GM19328 (cell line): Measurements from ENCODE around the gene CREBZF.
A peak's percentile ranks its signal among the peaks of the same experiment; 100 is the strongest.

Source experiments
- ATAC-seq: cut with Tn5 transposase; IDR thresholded peaks from one replicate; pipeline ENCODE4 v1.9.1; 2021; ENCODE audit warnings: mild to moderate bottlenecking, moderate library complexity; ENCODE audit not compliant: unreplicated experiment

CREBZF gene, protein sequence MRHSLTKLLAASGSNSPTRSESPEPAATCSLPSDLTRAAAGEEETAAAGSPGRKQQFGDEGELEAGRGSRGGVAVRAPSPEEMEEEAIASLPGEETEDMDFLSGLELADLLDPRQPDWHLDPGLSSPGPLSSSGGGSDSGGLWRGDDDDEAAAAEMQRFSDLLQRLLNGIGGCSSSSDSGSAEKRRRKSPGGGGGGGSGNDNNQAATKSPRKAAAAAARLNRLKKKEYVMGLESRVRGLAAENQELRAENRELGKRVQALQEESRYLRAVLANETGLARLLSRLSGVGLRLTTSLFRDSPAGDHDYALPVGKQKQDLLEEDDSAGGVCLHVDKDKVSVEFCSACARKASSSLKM

DNA sequence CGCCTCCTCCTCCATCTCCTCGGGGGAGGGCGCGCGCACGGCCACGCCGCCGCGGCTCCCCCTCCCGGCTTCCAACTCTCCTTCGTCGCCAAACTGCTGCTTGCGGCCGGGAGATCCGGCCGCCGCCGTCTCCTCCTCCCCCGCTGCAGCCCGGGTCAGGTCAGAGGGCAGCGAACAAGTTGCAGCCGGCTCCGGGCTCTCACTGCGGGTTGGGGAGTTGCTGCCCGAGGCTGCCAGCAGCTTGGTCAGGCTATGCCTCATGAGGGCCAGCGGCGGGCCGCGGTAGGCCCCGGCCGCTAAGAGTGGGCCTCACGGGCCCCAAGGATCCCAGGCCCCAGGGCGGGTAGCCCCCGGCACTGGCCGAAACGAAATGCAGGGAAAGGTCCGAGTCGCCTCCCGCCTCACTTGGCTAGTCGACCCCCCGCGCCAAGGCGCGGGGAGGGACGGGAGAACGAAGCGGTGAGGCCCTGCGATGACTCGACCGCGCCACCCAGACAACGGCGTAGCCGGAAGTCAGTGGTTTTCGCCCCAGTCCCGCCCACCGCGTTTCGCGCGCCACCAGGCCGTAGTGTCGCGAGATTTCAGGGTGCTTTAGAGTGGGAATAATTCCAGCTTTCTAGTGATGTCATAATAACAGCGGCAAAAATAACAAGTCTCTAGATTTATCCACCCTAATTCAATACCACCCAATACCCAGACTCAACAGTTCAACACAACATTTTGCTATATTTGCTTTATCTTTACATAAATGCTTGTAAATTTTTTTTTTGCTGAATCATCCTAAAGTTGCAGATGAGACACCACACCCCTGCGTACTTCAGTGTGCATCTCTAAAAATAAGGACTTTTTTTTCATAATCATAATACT lies at the start of gene CREBZF:
Gene CREBZF, minus strand, starts transcription at position 515 of the 867 bp plus-strand sequence. Its CDS starts 254 bp downstream, at position 261.
- ATAC-seq: peak; percentile 91

DNA sequence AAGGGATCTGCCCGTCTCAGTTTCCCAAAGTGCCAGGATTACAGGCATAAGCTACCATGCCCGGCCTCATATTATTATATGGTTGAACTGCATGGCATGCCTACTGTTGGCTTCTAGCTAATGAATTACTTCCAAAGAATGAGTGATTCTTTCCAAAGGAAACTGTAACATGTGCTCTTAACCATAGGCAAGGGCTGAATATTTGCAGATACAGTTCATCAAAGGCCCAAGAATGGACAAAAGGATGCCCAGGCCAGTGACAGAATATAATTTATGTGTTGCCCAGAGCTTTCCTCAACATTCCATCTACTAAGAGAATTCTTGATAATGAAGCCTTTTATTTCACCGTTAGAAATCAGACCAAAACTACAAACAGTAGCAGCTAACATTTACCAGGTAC lies 48.0 kb upstream of the CREBZF start:
- no peak for ATAC-seq

DNA sequence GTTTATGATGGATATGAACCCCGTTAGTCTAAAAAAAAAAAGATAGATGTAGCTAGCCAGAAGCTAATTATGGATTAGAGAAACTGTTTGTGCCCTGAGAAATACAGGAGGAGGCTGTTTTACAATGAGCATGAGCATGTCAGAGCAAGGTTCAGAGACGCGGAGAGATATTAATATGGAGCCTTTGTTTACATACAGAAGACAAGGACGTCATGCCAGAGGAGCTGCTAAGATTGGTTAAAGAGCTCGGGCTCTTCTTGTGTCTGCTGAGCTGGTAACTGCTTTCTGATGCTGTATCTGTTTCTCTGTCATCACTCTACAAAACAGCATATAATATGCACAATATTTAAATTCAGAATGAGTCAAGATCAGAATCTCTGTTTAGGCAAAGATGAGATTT lies 46.0 kb upstream of the CREBZF start:
- ATAC-seq: no peak

DNA sequence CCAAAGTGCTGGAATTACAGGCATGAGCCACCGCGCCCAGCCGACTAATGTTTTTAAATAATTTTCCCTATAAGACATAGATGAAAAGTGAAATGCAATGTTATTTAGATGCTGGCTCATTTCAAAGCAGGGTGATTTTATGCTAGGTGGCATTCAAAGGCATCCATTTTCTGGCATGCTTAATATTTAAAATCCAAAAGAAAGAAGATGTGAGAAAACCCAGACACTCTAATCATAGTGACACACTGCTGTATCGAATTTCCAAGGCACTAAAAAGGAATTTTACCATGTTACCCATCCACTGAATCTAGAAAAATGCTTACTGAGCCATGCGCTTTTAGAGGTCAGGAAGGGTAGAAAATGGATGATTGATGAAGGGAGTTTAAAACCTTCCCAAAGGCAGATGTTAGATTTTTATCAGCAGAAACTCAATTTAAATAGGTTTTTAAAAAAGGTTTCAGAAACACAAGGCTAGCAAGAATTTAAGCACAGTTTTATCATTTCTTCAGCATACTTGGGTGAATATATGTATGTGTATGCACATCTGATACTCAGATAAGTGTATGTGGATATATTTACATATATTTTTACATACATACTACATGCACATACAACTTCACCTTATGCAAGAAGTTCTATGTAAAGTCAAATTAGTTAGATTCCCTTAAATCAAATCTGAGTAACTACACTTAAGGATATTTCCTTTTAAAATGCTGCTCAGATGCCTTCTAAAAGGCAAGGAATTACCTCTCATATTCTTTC lies 45.2 kb upstream of the CREBZF start:
- no peak for ATAC-seq

DNA sequence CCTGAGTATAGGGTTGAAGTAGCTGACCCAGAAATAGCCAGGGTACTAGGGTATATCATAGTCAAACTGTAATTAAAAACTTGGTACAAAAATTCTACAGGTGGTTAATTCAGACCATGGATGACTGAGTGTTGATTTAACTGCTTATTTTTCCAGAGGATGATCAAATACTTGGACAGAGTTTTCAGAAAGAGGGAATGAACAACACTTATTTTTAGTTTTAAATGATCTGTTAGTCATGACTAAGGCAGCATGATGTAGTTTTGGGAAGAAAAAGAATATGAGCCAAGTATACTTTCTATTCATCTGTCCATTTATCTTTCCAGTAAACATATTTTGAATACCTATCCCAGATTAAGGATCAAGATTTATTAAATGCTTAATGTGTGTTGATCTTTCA lies 40.9 kb upstream of the CREBZF start:
- no peak for ATAC-seq

DNA sequence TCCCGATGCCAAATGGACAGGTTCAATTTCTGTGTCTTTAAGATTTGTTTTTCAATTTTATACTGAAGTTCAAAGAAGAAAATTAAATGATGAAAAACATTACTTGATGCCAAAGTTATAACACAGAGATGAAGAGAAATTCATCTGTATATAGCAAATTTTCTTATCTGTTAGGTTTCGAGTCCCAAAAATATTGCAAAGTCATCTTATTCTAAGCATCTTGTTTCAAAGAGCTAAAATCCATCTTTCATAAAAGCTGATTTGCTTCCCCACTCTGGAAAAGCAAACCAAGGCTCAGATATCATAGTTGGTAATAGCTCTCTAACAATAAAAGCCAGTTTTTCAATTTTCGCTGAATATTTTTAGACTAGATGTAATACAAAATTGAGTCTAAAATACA lies 40.0 kb upstream of the CREBZF start:
- no peak for ATAC-seq

DNA sequence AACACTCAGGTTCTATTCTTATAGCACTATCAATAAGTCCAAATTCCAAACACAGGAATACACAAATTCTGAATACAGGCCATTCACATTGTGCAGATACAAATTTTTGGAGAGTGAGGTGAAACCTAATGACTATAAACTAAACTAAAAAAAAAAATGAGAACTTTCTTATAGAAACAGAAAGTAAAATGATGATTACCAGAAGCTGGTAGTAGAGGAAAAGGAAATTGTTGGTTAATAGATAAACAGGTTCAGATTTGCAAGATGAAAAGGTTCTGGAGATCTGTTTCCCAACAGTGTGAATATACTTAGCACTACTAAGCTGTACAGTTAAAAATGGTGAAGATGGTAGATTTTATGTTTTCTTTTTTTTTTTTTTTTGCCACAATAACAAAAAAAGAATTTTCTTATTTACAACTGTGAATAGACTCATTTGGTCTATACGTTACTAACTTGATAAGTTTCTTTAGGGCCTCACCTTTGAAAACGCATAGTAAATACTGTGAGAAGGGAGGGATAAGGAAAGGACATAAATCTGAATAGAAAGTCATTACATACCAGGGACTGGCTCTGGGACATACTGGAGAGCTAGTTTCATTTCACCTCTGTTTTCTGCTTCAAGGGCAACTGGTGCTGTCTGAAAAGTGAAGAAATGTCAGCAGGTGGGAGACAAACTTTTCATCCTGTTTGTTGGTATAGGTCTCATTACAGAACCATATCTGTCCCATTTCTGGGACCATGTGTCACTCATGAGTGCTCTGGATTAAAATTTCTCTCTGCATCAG lies 35.2 kb upstream of the CREBZF start:
- ATAC-seq: peak; percentile 66

DNA sequence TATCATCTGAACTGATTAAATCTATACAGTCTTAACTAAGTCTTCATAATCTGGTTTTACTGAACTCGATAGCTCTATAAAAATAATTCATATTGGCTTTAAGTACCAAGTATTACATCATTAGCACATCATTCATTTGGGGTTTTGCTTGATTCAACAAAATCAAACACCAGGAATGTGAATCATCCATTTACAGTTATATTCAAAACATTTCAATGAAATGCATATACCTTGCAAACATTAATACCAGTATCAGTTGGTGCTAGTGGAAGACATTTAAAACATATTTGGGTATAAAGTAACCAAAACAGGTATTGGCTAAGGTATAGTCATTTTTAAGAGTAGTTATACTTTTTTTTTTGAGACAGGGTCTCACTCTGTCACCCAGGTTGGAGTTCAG lies 33.3 kb upstream of the CREBZF start:
- no peak for ATAC-seq

DNA sequence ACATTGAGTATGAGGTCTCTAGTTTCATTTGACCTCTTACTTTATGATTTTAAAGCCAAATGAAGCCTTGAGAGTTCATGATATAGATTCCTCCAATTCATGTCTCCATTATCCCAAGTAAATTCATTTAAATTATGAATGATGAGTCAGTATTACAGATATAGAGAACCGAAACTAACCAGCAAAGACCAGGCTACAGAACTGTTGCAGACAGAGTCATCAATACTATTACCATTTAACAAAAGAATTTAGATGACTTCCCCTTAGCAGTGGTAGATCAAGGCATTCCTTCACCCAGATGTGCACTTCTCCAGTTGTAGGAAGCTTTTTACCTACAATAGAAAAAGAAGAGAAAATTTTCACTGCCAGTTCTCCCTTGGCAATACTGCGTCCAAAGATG lies 32.8 kb upstream of the CREBZF start:
- no peak for ATAC-seq

DNA sequence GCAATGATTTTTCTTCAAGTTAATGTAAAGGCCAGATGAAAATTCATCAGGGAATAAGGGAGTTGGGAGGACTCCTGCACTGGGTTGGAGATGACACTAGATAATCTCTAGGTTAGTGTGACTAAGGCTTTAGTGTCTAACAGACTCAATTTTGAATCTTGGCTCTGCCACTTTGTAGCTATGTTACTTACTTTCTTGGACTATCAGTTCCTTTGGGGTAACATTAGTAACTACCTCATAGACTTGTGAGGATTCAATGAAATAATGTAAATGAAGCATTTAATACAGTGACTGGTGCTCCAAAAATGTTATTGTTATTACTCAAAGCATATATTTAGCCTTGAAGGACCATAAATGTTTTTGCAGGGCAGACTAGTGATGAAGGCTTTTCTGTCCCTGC lies 30.6 kb upstream of the CREBZF start:
- no peak for ATAC-seq

DNA sequence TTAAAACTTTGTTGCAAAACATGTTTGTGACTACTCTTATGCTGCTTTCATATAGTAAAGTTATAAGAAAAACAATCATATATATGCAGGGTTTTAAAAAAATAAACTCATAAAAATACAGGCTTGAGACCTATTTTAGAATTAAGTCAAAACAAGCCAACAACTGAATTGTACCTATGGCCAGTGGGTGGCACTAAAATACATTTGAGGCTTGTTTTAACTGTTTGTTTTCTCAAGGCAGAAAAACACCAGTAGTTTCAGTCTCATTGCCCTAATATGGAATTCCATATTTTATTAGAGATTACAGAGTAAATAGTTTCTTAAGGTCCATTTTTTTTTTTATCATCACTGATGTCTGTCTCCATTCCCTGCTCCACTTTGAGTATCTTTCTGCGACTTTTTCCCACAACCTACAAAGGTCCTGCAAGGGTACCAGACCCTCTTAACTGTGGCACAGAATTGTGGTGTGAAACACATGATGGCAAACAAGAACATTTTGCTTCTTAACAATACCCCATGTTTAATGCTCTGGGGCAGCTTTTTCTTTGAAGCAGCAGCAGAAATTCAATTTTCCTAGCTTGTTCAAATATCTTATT lies 29.6 kb upstream of the CREBZF start:
- ATAC-seq: no peak

DNA sequence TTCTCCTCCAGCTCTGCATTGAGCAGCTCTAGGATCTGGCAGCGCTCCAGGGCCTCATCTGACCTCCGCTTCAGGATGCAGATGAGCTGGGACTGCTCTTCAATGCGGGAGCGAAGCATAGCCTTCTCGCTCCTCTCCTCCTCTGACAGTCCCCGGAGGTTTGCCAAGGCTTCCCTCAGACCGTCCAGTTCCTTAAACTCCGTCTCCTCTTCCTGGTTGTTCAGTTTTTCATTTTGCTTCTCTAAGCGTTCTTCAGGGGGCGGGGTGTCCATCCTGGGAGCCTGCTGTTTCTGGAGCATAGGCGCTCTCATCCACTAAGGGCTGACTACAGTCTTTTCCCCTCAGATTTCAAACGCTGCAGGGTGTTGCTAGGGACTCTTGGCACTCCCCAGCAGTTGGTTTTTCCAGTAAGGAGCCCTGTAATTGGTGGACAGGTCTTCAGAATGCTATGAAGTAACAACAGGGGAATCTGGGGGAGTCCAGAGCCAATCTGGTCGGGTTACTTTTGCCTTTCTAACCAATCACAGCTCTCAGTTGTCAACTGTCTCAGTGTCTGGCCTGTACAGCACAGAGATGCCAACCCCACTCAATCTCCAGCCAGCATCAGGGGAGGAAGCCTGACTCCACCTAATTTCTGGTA lies 21.0 kb upstream of the CREBZF start, which contains the start of gene CCDC89:
Gene CCDC89, minus strand, starts transcription at position 376 of the 640 bp plus-strand sequence. Its CDS starts 65 bp downstream, at position 311.
- ATAC-seq: no peak

DNA sequence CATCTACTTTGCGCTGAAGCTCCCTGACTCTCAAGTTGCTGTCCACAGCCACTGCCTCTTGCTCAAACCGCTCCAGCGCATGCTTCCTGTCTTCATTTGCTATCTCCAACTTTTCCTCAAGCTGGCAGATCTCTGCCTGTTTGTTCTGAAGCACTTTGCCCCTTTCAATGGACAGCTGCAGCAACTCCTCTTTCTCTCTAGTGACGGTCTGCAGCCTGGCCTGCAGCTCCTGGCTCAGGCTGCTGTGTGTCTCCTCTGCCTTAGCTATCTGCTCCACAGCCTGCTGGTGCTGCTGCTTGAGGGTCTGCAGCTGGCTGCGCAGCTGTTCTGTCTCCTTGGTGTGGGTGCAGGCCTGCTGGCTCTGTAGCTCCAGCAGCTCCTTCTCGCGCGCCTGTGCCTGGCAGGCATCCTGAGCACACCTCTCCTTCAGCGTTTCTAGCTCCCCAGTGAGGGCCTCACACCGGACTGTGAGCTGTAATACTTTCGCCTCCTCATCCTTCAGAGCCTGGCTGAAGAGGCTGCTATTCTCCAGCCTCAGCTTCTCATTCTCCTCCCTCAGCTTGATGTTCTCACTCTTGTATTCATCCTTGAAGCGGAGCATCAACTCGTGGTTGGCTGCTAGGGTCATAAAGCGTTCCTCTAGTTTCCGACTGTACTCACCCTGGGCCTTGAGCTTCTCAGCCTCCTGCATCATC lies 20.3 kb upstream of the CREBZF start:
- no peak for ATAC-seq

DNA sequence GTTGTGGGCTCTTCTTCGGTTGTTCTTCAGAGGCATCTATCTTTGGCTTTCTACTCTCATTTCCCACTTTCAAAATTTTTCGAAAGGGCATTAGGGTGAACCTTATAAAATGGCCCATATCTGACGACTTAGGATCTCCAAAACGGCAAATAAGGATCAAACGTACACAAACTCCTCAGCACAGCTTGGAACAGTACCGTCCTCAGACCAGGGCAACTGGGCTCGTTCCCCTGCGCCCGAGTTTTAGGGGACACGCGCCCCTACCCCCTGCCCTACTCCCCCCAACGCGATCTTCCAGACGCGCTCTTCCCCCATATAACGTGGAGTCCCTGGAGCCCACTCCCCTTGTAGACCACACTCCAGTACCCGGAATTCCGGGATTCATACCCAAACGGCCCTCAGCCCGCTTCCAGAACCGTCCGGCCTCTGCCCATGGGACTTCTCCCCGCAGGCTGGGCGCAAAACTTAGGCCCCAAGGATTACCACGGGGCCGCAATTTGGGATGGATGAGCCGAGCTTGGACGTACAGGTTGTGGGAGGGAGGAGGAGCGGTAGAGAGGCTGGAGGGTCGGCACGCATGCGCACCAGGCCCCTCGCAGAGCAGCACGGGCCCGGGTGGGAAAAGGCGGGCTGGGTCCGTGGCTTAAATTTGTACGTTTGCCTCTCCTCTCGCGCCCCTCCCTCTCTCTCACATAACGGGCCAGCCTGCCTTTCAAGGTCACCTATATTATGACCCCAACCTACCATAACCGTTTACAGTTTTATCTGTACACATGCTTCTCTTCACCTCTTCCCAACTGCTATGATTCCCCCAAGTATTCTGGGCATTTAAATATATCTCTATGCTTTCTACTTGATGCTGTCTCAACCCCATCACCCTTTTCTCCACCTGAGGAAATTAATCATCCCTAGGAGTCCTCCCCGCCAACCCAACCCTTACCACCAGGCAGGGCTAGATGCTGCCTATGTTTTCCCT lies 17.7 kb upstream of the CREBZF start:
- peak; percentile 90 for ATAC-seq

DNA sequence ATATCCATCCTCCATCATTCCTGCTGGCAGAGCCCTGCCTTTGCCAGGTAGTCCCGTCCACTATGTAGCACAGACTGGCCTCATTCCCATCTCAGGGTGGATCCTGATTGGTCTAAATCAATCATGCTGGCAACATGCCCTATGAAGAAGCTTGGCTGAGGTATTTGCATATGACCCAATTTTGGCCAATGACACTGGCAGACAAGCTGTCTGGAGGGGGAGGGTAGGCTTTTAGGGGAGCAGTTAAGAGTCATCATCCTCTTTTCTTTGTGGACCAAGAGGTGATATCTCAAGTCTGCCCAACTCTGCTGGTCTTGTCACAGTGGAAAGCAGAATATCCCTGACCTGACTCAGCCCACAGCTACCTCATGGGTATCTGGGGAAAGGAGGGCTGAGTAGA lies 16.0 kb upstream of the CREBZF start:
- no peak for ATAC-seq

DNA sequence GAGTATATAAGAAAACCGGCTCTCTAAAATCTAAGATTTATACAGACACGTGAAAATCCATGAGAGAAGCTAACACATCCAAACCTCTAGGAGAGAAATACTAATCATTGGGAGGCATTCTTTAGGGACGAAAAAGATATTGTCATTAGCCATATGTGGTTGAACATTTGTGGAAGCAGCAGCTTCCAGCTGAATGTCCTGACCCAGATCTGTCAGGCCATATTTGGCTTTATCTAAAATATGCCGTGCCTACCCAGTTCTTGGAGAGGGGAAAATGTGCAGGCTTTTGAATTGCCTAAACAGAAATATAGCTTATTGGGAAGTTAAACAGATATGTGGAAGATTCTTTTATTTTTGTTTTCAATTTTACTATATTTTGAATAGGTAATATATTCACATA lies 14.6 kb upstream of the CREBZF start:
- ATAC-seq: no peak

DNA sequence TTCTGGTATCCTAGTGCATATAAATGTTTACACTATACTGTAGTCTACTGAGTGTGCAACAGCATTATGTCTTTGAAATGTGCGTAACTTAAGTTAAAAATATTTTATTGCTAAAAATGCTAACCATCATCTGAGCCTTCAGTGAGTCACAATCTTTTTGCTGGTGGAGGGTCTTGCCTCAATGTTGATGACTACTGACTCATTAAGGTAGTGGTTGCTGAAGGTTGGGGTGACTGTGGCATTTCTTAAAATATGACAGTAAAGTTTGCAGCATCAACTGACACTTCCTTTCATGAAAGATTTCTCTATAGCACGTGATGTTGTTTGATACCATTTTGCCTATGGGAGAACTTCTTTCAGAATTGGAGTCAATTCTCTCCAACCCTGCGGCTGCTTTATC lies 8.5 kb upstream of the CREBZF start:
- no peak for ATAC-seq
